Measurements from ENCODE around the gene ARMC7. TPM values are rescaled to one million over a fixed set of nuclear protein-coding genes. Genes with fewer than 3 reads are reported as not detected.

The ARMC7 gene
- total RNA-seq, 1 experiment from 2014 or later, result 43.2 TPM

DNA sequence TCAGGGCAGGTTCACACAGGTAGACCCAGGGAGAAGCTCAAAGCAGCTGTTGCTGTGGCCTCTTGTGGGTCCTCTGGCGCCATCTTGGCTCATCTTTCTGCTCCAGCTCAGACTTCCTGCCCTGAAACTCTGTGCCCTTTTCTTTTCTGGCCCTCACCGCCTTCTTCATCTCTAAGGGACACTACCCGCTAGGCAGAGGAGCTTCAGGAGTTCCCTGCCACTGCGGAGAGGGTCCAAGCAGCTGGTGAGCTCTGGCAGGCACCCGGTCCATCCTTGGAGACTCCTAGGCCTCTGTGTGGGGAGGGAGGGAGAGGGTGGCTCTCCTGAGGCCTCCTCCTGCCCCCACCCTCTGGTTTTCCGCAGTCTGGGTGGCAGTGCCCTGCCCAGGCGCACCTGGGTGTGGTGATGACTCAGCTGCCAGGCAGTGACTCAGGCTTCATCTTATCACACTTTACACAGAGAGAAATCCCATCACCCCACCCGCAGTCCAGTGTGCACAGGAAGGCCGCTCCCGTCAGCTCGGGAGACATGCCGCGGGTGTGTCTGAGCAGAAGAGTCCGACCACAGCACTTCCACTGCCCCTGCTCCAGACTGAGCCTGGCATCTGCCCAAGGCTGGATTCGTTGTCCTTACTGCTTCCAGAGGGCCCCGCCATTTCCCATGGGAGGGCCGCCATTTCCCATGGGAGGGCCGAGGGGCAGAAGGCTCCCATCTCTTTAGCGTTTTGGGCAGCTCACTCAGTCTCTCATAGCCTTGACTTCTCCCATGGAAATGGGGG is 14.5 kb downstream of the ARMC7 start:
- ATAC-seq (peak; percentile 90), DNase-seq (ENCODE audit: low read depth, low spot score) (peak; percentile 99)
- H3K79me2 ChIP-seq (ENCODE audit: insufficient read depth, low read length), result peaks cover 77% of the 10 kb centered on the region
- no peaks in the 10 kb centered on the region for H4K20me1 ChIP-seq (ENCODE audit: insufficient read depth)
- H2AFZ ChIP-seq (ENCODE audit: low read depth, low read length, poor library complexity, severe bottlenecking), result no peak overlapping the region
- RAD21 ChIA-PET (ENCODE audit: low non-redundant PET in 1 of 2, low total read pairs in 2 of 2, uncharacterized antibody in 2 of 2, unreplicated experiment in 2 of 2), result interaction anchor here (1.0 to 2.1 kb wide), 3 partner anchors 9 to 10 kb away, joined by 3 to 10 read pairs (median 6); no protein-coding TSS in a partner anchor
- H3K9me2 ChIP-seq (ENCODE audit: insufficient read depth), result no peaks in the 10 kb centered on the region
- peaks cover 40 to 71% of the 10 kb centered on the region in 2 experiments for H3K4me1 ChIP-seq (ENCODE audit: control insufficient read depth in 1 of 2, insufficient read depth in 2 of 2, low read length in 2 of 2)
- TSS peak; percentile 85 for BruUV-seq (replicated peaks)
- CTCF ChIA-PET, result interaction anchor here (0.6 to 5.6 kb wide), 7 partner anchors 10 to 477 kb away, joined by 3 to 75 read pairs (median 6); no protein-coding TSS in a partner anchor
- no peaks in the 10 kb centered on the region for H3K9me3 ChIP-seq (ENCODE audit: control insufficient read depth in 1 of 2, insufficient read depth in 1 of 2, low read depth in 1 of 2, low read length in 2 of 2)
- H3K4me3 ChIP-seq (replicated peaks in 1 of 2; ENCODE audit: low read depth in 1 of 2, low read length in 2 of 2), result peak overlapping the region; percentile 44 to 55
- peak overlapping the region; percentile 81 for H3K4me2 ChIP-seq (ENCODE audit: low read length)
- POLR2A ChIA-PET, result interaction anchor here (0.6 to 5.0 kb wide), 31 partner anchors 8 to 218 kb away, joined by 3 to 44 read pairs (median 3); partner anchors contain the start of genes CDR2L, JPT1, MRPL58 and NUP85
- H3K27ac ChIP-seq (ENCODE audit: low read depth, low read length), result peak overlapping the region; percentile 93
- H3K36me3 ChIP-seq (ENCODE audit: control insufficient read depth in 1 of 2, insufficient read depth in 2 of 2, low read length in 2 of 2), result peaks cover 0 to 25% of the 10 kb centered on the region in 2 experiments; a peak in 2 of 4 replicates
- intact Hi-C loops (cut with micrococcal nuclease), result loop anchor here (2.0 kb wide), 1 partner anchor 75 kb away; no protein-coding TSS in a partner anchor
- H3K27me3 ChIP-seq (ENCODE audit: insufficient read depth, low read length), result no peaks in the 10 kb centered on the region
- H3K9ac ChIP-seq (ENCODE audit: low read length), result peak overlapping the region; percentile 78
- TF ChIP-seq JUND (IDR thresholded peaks at IDR 0.05) (no peak), ELF1 (IDR thresholded peaks at IDR 0.05; ENCODE audit: borderline replicate concordance, low read depth) (no peak), YY1 (IDR thresholded peaks at IDR 0.05; ENCODE audit: extremely low read depth, insufficient replicate concordance, low read depth, low read length) (peak; percentile 91), POLR2AphosphoS5 (IDR thresholded peaks at IDR 0.05; ENCODE audit: low read depth, low read length) (peak; percentile 78), SIN3A (IDR thresholded peaks at IDR 0.05; ENCODE audit: low read depth) (no peak), ZFX (IDR thresholded peaks at IDR 0.05) (peak; percentile 88), EGR1 (IDR thresholded peaks at IDR 0.05; ENCODE audit: low read depth) (no peak), CBX3 (IDR thresholded peaks at IDR 0.05; ENCODE audit: low read depth) (no peak), EZH2 (IDR thresholded peaks at IDR 0.05) (no peak), TCF7L2 (IDR thresholded peaks at IDR 0.05; ENCODE audit: borderline replicate concordance, extremely low read depth, insufficient read depth, insufficient read length) (peak; percentile 84), SP1 (IDR thresholded peaks at IDR 0.05; ENCODE audit: low read depth) (no peak), SRF (IDR thresholded peaks at IDR 0.05; ENCODE audit: low read depth) (no peak), POLR2A (IDR thresholded peaks at IDR 0.05; ENCODE audit: borderline replicate concordance, extremely low read depth, insufficient read depth, insufficient read length) (peak; percentile 77)
- TF ChIP-seq, protein P1, sequence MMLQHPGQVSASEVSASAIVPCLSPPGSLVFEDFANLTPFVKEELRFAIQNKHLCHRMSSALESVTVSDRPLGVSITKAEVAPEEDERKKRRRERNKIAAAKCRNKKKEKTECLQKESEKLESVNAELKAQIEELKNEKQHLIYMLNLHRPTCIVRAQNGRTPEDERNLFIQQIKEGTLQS (IDR thresholded peaks at IDR 0.05), result no peak
- TF ChIP-seq, protein P2, sequence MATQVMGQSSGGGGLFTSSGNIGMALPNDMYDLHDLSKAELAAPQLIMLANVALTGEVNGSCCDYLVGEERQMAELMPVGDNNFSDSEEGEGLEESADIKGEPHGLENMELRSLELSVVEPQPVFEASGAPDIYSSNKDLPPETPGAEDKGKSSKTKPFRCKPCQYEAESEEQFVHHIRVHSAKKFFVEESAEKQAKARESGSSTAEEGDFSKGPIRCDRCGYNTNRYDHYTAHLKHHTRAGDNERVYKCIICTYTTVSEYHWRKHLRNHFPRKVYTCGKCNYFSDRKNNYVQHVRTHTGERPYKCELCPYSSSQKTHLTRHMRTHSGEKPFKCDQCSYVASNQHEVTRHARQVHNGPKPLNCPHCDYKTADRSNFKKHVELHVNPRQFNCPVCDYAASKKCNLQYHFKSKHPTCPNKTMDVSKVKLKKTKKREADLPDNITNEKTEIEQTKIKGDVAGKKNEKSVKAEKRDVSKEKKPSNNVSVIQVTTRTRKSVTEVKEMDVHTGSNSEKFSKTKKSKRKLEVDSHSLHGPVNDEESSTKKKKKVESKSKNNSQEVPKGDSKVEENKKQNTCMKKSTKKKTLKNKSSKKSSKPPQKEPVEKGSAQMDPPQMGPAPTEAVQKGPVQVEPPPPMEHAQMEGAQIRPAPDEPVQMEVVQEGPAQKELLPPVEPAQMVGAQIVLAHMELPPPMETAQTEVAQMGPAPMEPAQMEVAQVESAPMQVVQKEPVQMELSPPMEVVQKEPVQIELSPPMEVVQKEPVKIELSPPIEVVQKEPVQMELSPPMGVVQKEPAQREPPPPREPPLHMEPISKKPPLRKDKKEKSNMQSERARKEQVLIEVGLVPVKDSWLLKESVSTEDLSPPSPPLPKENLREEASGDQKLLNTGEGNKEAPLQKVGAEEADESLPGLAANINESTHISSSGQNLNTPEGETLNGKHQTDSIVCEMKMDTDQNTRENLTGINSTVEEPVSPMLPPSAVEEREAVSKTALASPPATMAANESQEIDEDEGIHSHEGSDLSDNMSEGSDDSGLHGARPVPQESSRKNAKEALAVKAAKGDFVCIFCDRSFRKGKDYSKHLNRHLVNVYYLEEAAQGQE (IDR thresholded peaks at IDR 0.05; ENCODE audit: low read depth), result no peak
- TF ChIP-seq, protein P3, sequence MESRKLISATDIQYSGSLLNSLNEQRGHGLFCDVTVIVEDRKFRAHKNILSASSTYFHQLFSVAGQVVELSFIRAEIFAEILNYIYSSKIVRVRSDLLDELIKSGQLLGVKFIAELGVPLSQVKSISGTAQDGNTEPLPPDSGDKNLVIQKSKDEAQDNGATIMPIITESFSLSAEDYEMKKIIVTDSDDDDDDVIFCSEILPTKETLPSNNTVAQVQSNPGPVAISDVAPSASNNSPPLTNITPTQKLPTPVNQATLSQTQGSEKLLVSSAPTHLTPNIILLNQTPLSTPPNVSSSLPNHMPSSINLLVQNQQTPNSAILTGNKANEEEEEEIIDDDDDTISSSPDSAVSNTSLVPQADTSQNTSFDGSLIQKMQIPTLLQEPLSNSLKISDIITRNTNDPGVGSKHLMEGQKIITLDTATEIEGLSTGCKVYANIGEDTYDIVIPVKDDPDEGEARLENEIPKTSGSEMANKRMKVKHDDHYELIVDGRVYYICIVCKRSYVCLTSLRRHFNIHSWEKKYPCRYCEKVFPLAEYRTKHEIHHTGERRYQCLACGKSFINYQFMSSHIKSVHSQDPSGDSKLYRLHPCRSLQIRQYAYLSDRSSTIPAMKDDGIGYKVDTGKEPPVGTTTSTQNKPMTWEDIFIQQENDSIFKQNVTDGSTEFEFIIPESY (IDR thresholded peaks at IDR 0.05; ENCODE audit: extremely low read depth, insufficient replicate concordance, low read length), result peak; percentile 78
- TF ChIP-seq, protein P4, sequence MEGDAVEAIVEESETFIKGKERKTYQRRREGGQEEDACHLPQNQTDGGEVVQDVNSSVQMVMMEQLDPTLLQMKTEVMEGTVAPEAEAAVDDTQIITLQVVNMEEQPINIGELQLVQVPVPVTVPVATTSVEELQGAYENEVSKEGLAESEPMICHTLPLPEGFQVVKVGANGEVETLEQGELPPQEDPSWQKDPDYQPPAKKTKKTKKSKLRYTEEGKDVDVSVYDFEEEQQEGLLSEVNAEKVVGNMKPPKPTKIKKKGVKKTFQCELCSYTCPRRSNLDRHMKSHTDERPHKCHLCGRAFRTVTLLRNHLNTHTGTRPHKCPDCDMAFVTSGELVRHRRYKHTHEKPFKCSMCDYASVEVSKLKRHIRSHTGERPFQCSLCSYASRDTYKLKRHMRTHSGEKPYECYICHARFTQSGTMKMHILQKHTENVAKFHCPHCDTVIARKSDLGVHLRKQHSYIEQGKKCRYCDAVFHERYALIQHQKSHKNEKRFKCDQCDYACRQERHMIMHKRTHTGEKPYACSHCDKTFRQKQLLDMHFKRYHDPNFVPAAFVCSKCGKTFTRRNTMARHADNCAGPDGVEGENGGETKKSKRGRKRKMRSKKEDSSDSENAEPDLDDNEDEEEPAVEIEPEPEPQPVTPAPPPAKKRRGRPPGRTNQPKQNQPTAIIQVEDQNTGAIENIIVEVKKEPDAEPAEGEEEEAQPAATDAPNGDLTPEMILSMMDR (IDR thresholded peaks at IDR 0.05 in 2 of 3, conservative IDR thresholded peaks at IDR 0.05 in 1 of 3; ENCODE audit: borderline replicate concordance in 1 of 3, insufficient read depth in 1 of 3, low read depth in 2 of 3, low read length in 2 of 3), result 0 out of 6 replicates have a peak, but pooled peaks of 1 of the 3 experiments have one; percentile 3
- TF ChIP-seq, protein P5, sequence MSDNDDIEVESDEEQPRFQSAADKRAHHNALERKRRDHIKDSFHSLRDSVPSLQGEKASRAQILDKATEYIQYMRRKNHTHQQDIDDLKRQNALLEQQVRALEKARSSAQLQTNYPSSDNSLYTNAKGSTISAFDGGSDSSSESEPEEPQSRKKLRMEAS (IDR thresholded peaks at IDR 0.05), result no peak

Measured in HCT116 (cell line).